SK-N-SH (cell line): Measurements from ENCODE around the gene TIGAR. TPM values are rescaled to one million over a fixed set of nuclear protein-coding genes. Genes with fewer than 3 reads are reported as not detected.

Experiments used
- CTCF ChIA-PET: fragments of 300-600, 350-600 bp; formaldehyde crosslinking; extraction: SDS; loops from one replicate; lab custom pipeline; 2021; lab: Yijun Ruan, JAX
- POLR2A ChIA-PET: fragments of 350-600 bp; sonication (Branson Sonifier 250); formaldehyde crosslinking; extraction: SDS; loops from one replicate; lab custom pipeline; 2020; ENCODE audit warnings: antibody characterized with exemption, inconsistent platforms; lab: Yijun Ruan, JAX
- DNase-seq: peaks from one replicate; pipeline ENCODE4 v3.0.0; 2012
- H2AFZ ChIP-seq: fragments of 200-600 bp; sonication (generic); 2 replicates; pipeline ENCODE4 v1.8.1; 2016; ENCODE audit warnings: antibody characterized with exemption, mild to moderate bottlenecking, low read depth
- H3F3A ChIP-seq: fragments of 200-600 bp; sonication (generic); replicated peaks from 2 replicates; pipeline ENCODE3; 2016; ENCODE audit warnings: antibody characterized with exemption, mild to moderate bottlenecking; ENCODE audit not compliant: insufficient read depth
- H3K27ac ChIP-seq, 2 experiments: fragments of 200-500 bp in 1 of 2; fragments of 200-600 bp in 1 of 2; sonication (Bioruptor generic) in 1 of 2; sonication (generic), shearing (Covaris generic) in 1 of 2; 2 replicates each; pipeline versions ENCODE4 v1.5.1 to v1.6.1; 2014 to 2016; ENCODE audit warnings: low read depth in 2 of 2, inconsistent platforms in 1 of 2, low read length in 1 of 2, mild to moderate bottlenecking in 1 of 2, mixed read lengths in 1 of 2
- H3K27me3 ChIP-seq: fragments of 200-600 bp; sonication (generic), shearing (Covaris generic); 2 replicates; pipeline ENCODE4 v1.6.1; 2016; ENCODE audit warnings: mixed run types; ENCODE audit not compliant: insufficient read depth
- H3K36me3 ChIP-seq, 2 experiments: fragments of 200-500 bp in 1 of 2; fragments of 200-600 bp in 1 of 2; sonication (Bioruptor generic) in 1 of 2; sonication (generic) in 1 of 2; replicated peaks in 1 of 2; 2 replicates each; pipeline versions ENCODE3 to v1.5.1; 2014 to 2016; ENCODE audit warnings: low read length in 1 of 2, mild to moderate bottlenecking in 1 of 2; ENCODE audit not compliant: insufficient read depth in 2 of 2, control insufficient read depth in 1 of 2
- H3K4me1 ChIP-seq, 2 experiments: fragments of 200-500 bp in 1 of 2; fragments of 200-600 bp in 1 of 2; sonication (Bioruptor generic) in 1 of 2; sonication (generic), shearing (Covaris generic) in 1 of 2; 2 replicates each; pipeline versions ENCODE4 v1.5.1 to v1.6.1; 2014 to 2016; ENCODE audit warnings: low read depth in 1 of 2, low read length in 1 of 2, mixed run types in 1 of 2; ENCODE audit not compliant: insufficient read depth in 2 of 2, control insufficient read depth in 1 of 2
- H3K4me2 ChIP-seq: fragments of 200-600 bp; sonication (generic), shearing (Covaris generic); 2 replicates; pipeline ENCODE4 v1.6.1; 2017; ENCODE audit warnings: mixed run types
- H3K4me3 ChIP-seq, 2 experiments: fragments of 200-500 bp in 1 of 2; fragments of 200-600 bp in 1 of 2; sonication (Bioruptor generic) in 1 of 2; sonication (generic), shearing (Covaris generic) in 1 of 2; 2 replicates each; pipeline versions ENCODE4 v1.5.1 to v1.8.1; 2014 to 2016; ENCODE audit warnings: low read depth in 2 of 2, inconsistent platforms in 1 of 2, low read length in 1 of 2, mild to moderate bottlenecking in 1 of 2, mixed read lengths in 1 of 2, moderate library complexity in 1 of 2
- H3K79me2 ChIP-seq: fragments of 200-600 bp; sonication (generic); 2 replicates; pipeline ENCODE4 v1.8.1; 2017; ENCODE audit warnings: mild to moderate bottlenecking; ENCODE audit not compliant: insufficient read depth
- H3K9ac ChIP-seq: fragments of 200-600 bp; sonication (generic); 2 replicates; pipeline ENCODE4 v1.6.1; 2017; ENCODE audit warnings: mixed run types
- H3K9me2 ChIP-seq: fragments of 200-600 bp; sonication (generic); 2 replicates; pipeline ENCODE4 v1.6.1; 2017; ENCODE audit warnings: mixed run types
- H3K9me3 ChIP-seq: fragments of 200-600 bp; sonication (generic); 2 replicates; pipeline ENCODE4 v1.6.1; 2017; ENCODE audit warnings: mixed run types, mild to moderate bottlenecking, moderate library complexity
- H4K20me1 ChIP-seq: fragments of 200-600 bp; sonication (generic); 2 replicates; pipeline ENCODE4 v1.6.1; 2017; ENCODE audit warnings: mild to moderate bottlenecking, mixed run types; ENCODE audit not compliant: insufficient read depth
- CHD2 ChIP-seq: fragments of 150-350 bp; IDR thresholded peaks from 2 replicates; pipeline ENCODE4 v1.6.1; 2018; ENCODE audit warnings: low read length; ENCODE audit not compliant: partially characterized antibody
- ELF1 ChIP-seq: IDR thresholded peaks from 2 replicates; pipeline ENCODE4 v1.4.0; 2012
- EP300 ChIP-seq, 2 experiments: IDR thresholded peaks; 2 replicates each; pipeline versions ENCODE4 v1.4.0 to v1.6.1; 2012; ENCODE audit warnings: borderline replicate concordance in 1 of 2, low read depth in 1 of 2, low read length in 1 of 2
- FOSL2 ChIP-seq: IDR thresholded peaks from 2 replicates; pipeline ENCODE4 v1.4.0; 2012; ENCODE audit warnings: low read depth, mild to moderate bottlenecking, moderate library complexity, borderline replicate concordance
- GABPA ChIP-seq: IDR thresholded peaks from 2 replicates; pipeline ENCODE4 v1.4.0; 2012; ENCODE audit warnings: low read depth, mild to moderate bottlenecking
- GATA2 ChIP-seq: sonication (generic); formaldehyde crosslinking; IDR thresholded peaks from 2 replicates; pipeline ENCODE4 v1.5.0; 2020; ENCODE audit warnings: mild to moderate bottlenecking, missing genetic modification reagents
- MXI1 ChIP-seq: IDR thresholded peaks from 2 replicates; pipeline ENCODE4 v1.6.1; 2012; ENCODE audit warnings: mild to moderate bottlenecking, low read depth, low read length, improper control_type of control experiment
- NRF1 ChIP-seq: IDR thresholded peaks from 2 replicates; pipeline ENCODE4 v1.6.1; 2012; ENCODE audit warnings: low read depth, mild to moderate bottlenecking, low read length
- POLR2AphosphoS5 ChIP-seq: IDR thresholded peaks from 2 replicates; pipeline ENCODE4 v1.6.1; 2012; ENCODE audit warnings: low read depth, low read length
- RAD21 ChIP-seq: IDR thresholded peaks from 2 replicates; pipeline ENCODE4 v1.6.1; 2012; ENCODE audit warnings: mild to moderate bottlenecking, low read length
- RCOR1 ChIP-seq: fragments of 150-350 bp; IDR thresholded peaks from 2 replicates; pipeline ENCODE4 v1.6.1; 2017; ENCODE audit warnings: antibody characterized with exemption, low read length
- RFX5 ChIP-seq: IDR thresholded peaks from 2 replicates; pipeline ENCODE4 v1.6.1; 2012; ENCODE audit warnings: mild to moderate bottlenecking, improper control_type of control experiment, low read length
- TAF1 ChIP-seq: IDR thresholded peaks from 2 replicates; pipeline ENCODE4 v1.6.1; 2012; ENCODE audit warnings: low read depth, mild to moderate bottlenecking, low read length, moderate library complexity, borderline replicate concordance
- TCF12 ChIP-seq: IDR thresholded peaks from 2 replicates; pipeline ENCODE4 v1.4.0; 2012
- YY1 ChIP-seq: IDR thresholded peaks from 2 replicates; pipeline ENCODE4 v1.4.0; 2012; ENCODE audit warnings: low read depth, mild to moderate bottlenecking
- WGBS: methylation state at CpG from one replicate; pipeline ENCODE4 v1.1.6; 2017; ENCODE audit warnings: low lambda C conversion rate; 5-methylcytosine and 5-hydroxymethylcytosine counted together
- polyA plus RNA-seq, 3 experiments: library from polyadenylated mRNA; depleted of rRNA; stranded (reverse); fragments of >200 nt; gene quantifications; 2 replicates each; pipeline ENCODE4 v1.2.3, GENCODE V29; 2012
- TF ChIP-seq, protein P1 (sequence below): IDR thresholded peaks from 2 replicates; pipeline ENCODE4 v1.4.0; 2012; ENCODE audit warnings: low read depth
- TF ChIP-seq, protein P2 (sequence below): fragments of 150-350 bp; IDR thresholded peaks from 2 replicates; pipeline ENCODE4 v1.6.1; 2017; ENCODE audit warnings: antibody characterized with exemption, low read length, low read depth, borderline replicate concordance
- TF ChIP-seq, protein P3 (sequence below): fragments of 150-350 bp; IDR thresholded peaks from 2 replicates; pipeline ENCODE4 v1.6.1; 2016; ENCODE audit warnings: mild to moderate bottlenecking, low read depth, low read length
- TF ChIP-seq, protein P4 (sequence below): IDR thresholded peaks from 2 replicates; pipeline ENCODE4; 2012

The TIGAR gene, protein sequence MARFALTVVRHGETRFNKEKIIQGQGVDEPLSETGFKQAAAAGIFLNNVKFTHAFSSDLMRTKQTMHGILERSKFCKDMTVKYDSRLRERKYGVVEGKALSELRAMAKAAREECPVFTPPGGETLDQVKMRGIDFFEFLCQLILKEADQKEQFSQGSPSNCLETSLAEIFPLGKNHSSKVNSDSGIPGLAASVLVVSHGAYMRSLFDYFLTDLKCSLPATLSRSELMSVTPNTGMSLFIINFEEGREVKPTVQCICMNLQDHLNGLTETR
- polyA plus RNA-seq (2012; rRNA removed), result 8.3 and 11.2 TPM in 2 replicates
- 14.3 and 24.2 TPM in 2 replicates for polyA plus RNA-seq (2012; cell fraction: cytosol; rRNA removed)
- polyA plus RNA-seq (2012; cell fraction: nucleus; rRNA removed), result 3.4 and 6.3 TPM in 2 replicates

DNA sequence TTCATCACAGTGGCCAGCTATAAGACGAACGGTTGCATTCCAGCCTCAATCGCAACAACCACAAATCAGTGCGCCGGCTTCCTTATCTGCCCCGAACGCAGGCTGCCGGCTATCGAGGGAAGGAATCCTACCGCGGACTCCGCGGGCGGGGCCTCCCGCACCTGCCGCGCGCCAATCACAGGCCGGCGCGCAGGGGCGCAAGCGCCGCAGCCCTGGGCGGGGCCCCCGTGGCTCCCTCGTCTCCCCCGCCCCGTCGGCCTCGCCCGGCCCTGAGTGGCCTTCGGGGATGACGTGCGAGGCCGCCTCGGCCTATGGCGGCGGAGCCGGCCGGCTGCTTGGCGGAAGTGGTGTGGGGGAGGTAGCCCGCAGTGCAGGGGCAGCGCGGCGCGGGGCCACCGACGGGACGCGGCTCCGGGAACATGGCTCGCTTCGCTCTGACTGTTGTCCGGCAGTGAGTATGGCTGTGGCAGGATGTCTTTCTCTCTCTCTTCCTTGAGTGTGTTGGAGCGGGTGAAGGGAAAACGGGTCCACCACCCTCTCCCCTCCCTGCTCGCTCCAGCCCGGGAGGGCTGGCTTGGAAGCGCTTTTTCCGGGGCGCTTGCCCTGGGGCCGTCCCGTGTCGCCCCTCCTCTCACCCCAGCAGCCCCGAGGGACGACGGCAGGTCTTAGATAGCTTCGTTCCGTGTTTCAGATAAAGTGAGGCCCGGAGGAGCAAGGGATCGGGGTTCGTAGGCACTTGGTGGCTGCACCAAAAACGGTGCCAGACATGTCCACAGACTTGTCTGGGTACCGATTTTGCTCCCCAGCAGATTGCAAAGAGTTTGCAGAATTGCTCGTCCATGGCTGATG lies at the start of gene TIGAR:
Gene TIGAR, plus strand, starts transcription at position 361 of the 849 bp plus-strand sequence. Its CDS starts 59 bp downstream, at position 420.
- H3K27me3 ChIP-seq, result no peaks in the 10 kb centered on the region
- peaks cover 46% of the 10 kb centered on the region for H3K79me2 ChIP-seq
- peak; percentile 99 for DNase-seq
- peaks cover 4% of the 10 kb centered on the region for H3F3A ChIP-seq
- H3K4me1 ChIP-seq, result peaks cover 0 to 8% of the 10 kb centered on the region in 2 experiments; a peak in 2 of 4 replicates
- peak within 1 kb of the TSS; percentile 74 for H3K9ac ChIP-seq
- TF ChIP-seq RFX5 (peak; percentile 88), TCF12 (no peak), POLR2AphosphoS5 (peak; percentile 83), MXI1 (peak; percentile 88), GABPA (peak; percentile 62), GATA2 (CRISPR knock-in tag) (no peak), CHD2 (peak; percentile 36), RAD21 (no peak), TAF1 (peak; percentile 74), EP300 (IDR thresholded peaks at IDR 0.05; ENCODE audit: borderline replicate concordance in 1 of 2, low read depth in 1 of 2, low read length in 1 of 2) (no peak; a peak in 1 of 4 replicates), ELF1 (peak; percentile 82), YY1 (0 out of 2 replicates have a peak, but pooled peaks have one; percentile 26), NRF1 (peak; percentile 84), FOSL2 (no peak), RCOR1 (0 out of 2 replicates have a peak, but pooled peaks have one; percentile 44)
- TF ChIP-seq, protein P1, sequence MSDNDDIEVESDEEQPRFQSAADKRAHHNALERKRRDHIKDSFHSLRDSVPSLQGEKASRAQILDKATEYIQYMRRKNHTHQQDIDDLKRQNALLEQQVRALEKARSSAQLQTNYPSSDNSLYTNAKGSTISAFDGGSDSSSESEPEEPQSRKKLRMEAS, result peak; percentile 56; the same call in 1 of the 2 replicates
- TF ChIP-seq, protein P2, sequence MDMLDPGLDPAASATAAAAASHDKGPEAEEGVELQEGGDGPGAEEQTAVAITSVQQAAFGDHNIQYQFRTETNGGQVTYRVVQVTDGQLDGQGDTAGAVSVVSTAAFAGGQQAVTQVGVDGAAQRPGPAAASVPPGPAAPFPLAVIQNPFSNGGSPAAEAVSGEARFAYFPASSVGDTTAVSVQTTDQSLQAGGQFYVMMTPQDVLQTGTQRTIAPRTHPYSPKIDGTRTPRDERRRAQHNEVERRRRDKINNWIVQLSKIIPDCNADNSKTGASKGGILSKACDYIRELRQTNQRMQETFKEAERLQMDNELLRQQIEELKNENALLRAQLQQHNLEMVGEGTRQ, result no peak
- TF ChIP-seq, protein P3, sequence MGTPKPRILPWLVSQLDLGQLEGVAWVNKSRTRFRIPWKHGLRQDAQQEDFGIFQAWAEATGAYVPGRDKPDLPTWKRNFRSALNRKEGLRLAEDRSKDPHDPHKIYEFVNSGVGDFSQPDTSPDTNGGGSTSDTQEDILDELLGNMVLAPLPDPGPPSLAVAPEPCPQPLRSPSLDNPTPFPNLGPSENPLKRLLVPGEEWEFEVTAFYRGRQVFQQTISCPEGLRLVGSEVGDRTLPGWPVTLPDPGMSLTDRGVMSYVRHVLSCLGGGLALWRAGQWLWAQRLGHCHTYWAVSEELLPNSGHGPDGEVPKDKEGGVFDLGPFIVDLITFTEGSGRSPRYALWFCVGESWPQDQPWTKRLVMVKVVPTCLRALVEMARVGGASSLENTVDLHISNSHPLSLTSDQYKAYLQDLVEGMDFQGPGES, result no peak
- TF ChIP-seq, protein P4, sequence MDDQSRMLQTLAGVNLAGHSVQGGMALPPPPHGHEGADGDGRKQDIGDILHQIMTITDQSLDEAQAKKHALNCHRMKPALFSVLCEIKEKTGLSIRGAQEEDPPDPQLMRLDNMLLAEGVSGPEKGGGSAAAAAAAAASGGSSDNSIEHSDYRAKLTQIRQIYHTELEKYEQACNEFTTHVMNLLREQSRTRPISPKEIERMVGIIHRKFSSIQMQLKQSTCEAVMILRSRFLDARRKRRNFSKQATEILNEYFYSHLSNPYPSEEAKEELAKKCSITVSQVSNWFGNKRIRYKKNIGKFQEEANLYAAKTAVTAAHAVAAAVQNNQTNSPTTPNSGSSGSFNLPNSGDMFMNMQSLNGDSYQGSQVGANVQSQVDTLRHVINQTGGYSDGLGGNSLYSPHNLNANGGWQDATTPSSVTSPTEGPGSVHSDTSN, result peak; percentile 43
- H4K20me1 ChIP-seq, result peaks cover 9% of the 10 kb centered on the region; the same call in 1 of the 2 replicates
- H3K4me2 ChIP-seq, result peak within 1 kb of the TSS; percentile 89
- H3K36me3 ChIP-seq, result peaks cover 3 to 11% of the 10 kb centered on the region in 2 experiments
- CTCF ChIA-PET, result interaction anchor here (0.5 to 1.5 kb wide), 5 partner anchors 13 to 207 kb away, joined by 3 to 6 read pairs (median 3); no protein-coding TSS in a partner anchor
- H3K27ac ChIP-seq, result peak within 1 kb of the TSS; percentile 79 to 90
- H3K9me2 ChIP-seq, result no peaks in the 10 kb centered on the region
- POLR2A ChIA-PET, result interaction anchor here (1.7 kb wide), 1 partner anchor 97 kb away, joined by 4 read pairs; no protein-coding TSS in a partner anchor
- H3K9me3 ChIP-seq, result no peaks in the 10 kb centered on the region
- WGBS, result 3% methylated on average over 24 of the region's 76 CpGs
- H3K4me3 ChIP-seq, result peak within 1 kb of the TSS; percentile 86 to 88
- H2AFZ ChIP-seq, result peak within 1 kb of the TSS; percentile 99
